T-cell (primary cell): ENCODE measurements around the gene PLEKHH1. TPM values are rescaled to one million over a fixed set of nuclear protein-coding genes. Genes with fewer than 3 reads are reported as not detected.

Experiments
- ATAC-seq, 4 experiments: fragments of 200-7000 bp in 3 of 4; fragments of 150-1000 bp in 1 of 4; cut with Tn5 transposase; replicated peaks in 1 of 4; 1 replicate in 3 of 4; 2 replicates in 1 of 4; pipeline ENCODE4 v1.10.0; 2021; ENCODE audit warnings: moderate library complexity in 3 of 4, mild to moderate bottlenecking in 2 of 4, moderate number of reproducible peaks in 1 of 4
- CTCF ChIA-PET, 2 donors: fragments of 300-600 bp; sonication (Branson Sonifier 250); formaldehyde crosslinking; loops; one replicate each; lab custom pipeline; 2022; ENCODE audit warnings: antibody characterized with exemption in 2 of 2; lab: Charles Lee
- POLR2A ChIA-PET, 2 donors: fragments of 300-600 bp; sonication (Branson Sonifier 250); formaldehyde crosslinking; loops; one replicate each; lab custom pipeline; 2022; ENCODE audit warnings: antibody characterized with exemption in 2 of 2; lab: Charles Lee
- DNase-seq, 35 experiments: peaks; one replicate each; pipeline versions ENCODE4 v3.0.0 to v3.0.0-alpha.2; 2013 to 2023
- H3K27ac ChIP-seq: one replicate; pipeline ENCODE4 v1.5.1; 2013; ENCODE audit warnings: low read length
- H3K27me3 ChIP-seq, 2 experiments: replicated peaks in 1 of 2; 1 replicate in 1 of 2; 2 replicates in 1 of 2; pipeline versions ENCODE4 v1.6.1 to v1.7.0; 2013; ENCODE audit warnings: low read length in 1 of 2, mixed read lengths in 1 of 2; ENCODE audit not compliant: control insufficient read depth in 2 of 2, insufficient read depth in 2 of 2; ENCODE audit errors: extremely low read depth in 1 of 2
- H3K36me3 ChIP-seq, 2 donors: 1 replicate in 1 of 2; 2 replicates in 1 of 2; pipeline versions ENCODE4 v1.6.1 to v1.7.0; 2013; ENCODE audit warnings: low read length in 1 of 2; ENCODE audit not compliant: control insufficient read depth in 2 of 2, insufficient read depth in 1 of 2; ENCODE audit errors: extremely low read depth in 1 of 2
- H3K4me1 ChIP-seq, 2 experiments: 1 replicate in 1 of 2; 2 replicates in 1 of 2; pipeline versions ENCODE4 v1.6.1 to v1.7.0; 2013; ENCODE audit warnings: low read length in 2 of 2, mixed read lengths in 1 of 2; ENCODE audit not compliant: insufficient read depth in 2 of 2, control insufficient read depth in 1 of 2; ENCODE audit errors: extremely low read depth in 1 of 2
- H3K4me3 ChIP-seq, 2 donors: 1 replicate in 1 of 2; 2 replicates in 1 of 2; pipeline versions ENCODE4 v1.5.1 to v1.7.0; 2013; ENCODE audit warnings: mild to moderate bottlenecking in 2 of 2, low read length in 1 of 2, moderate library complexity in 1 of 2; ENCODE audit not compliant: control insufficient read depth in 1 of 2; ENCODE audit errors: extremely low read depth in 1 of 2
- H3K9me3 ChIP-seq: 2 replicates; pipeline ENCODE4 v1.7.0; 2013
- H3K27ac Mint-ChIP-seq, 2 donors: one replicate each; pipeline ENCODE4 v1.8.0; 2020 to 2021; ENCODE audit warnings: mild to moderate bottlenecking in 2 of 2, mixed read lengths in 2 of 2
- H3K27me3 Mint-ChIP-seq, 2 donors: one replicate each; pipeline ENCODE4 v1.8.0; 2021 to 2022; ENCODE audit warnings: mixed read lengths in 2 of 2
- H3K36me3 Mint-ChIP-seq: one replicate; pipeline ENCODE4 v1.8.0; 2021; ENCODE audit warnings: mixed read lengths
- H3K4me1 Mint-ChIP-seq, 3 donors: one replicate each; pipeline ENCODE4 v1.8.0; 2020 to 2022; ENCODE audit warnings: mixed read lengths in 3 of 3, mild to moderate bottlenecking in 1 of 3
- H3K4me3 Mint-ChIP-seq, 3 donors: one replicate each; pipeline ENCODE4 v1.8.0; 2020 to 2022; ENCODE audit warnings: mild to moderate bottlenecking in 3 of 3, mixed read lengths in 3 of 3, moderate library complexity in 3 of 3
- H3K9me3 Mint-ChIP-seq, 3 donors: one replicate each; pipeline ENCODE4 v1.8.0; 2020 to 2022; ENCODE audit warnings: mixed read lengths in 3 of 3
- WGBS: methylation state at CpG from one replicate; pipeline ENCODE4 v1.1.5; 2013; ENCODE audit warnings: missing lambda C conversion rate; ENCODE audit not compliant: insufficient coverage; 5-methylcytosine and 5-hydroxymethylcytosine counted together
- total RNA-seq, 35 experiments: library from RNA in 6 of 35; stranded (reverse) in 6 of 35; fragments of 120-200 nt in 1 of 35; gene quantifications; one replicate each; pipeline versions ENCODE4 v1.2.1 to v1.2.4 and lab custom pipeline; 2013 to 2026

PLEKHH1 gene
- total RNA-seq, 5 donors from 2014 or later (not counting 1 experiment from before 2014, with no cell fraction given), result 0.20 to 1.0 (median 0.58) TPM

- H3K27ac ChIP-seq, result no peak overlapping the region
- H3K27me3 ChIP-seq, result peaks cover 0 to 40% of the 10 kb centered on the region in 2 experiments
These were observed 2.8 kb upstream of the PLEKHH1 start for GRCh38 chr14:67529947-67530935.

GRCh38 chr14:67532606-67532997, 488 bp upstream of the PLEKHH1 start:
- H3K36me3 ChIP-seq, result no peaks in the 10 kb centered on the region
- no peaks in the 10 kb centered on the region for H3K9me3 ChIP-seq
- H3K27me3 Mint-ChIP-seq, result peaks cover 23 to 38% of the 10 kb centered on the region in 2 donors
- H3K4me3 ChIP-seq, result peak overlapping the region; percentile 31 to 68
- ATAC-seq, result no peak
- H3K4me3 Mint-ChIP-seq, result peak overlapping the region; percentile 57 to 75 (median 63)
- H3K27me3 ChIP-seq, result peaks cover 0 to 28% of the 10 kb centered on the region in 2 experiments
- H3K27ac Mint-ChIP-seq, result no peak overlapping the region
- no peak for DNase-seq
- H3K9me3 Mint-ChIP-seq, result no peaks in the 10 kb centered on the region
- H3K36me3 Mint-ChIP-seq, result no peaks in the 10 kb centered on the region
- CTCF ChIA-PET, result no interaction called here
- POLR2A ChIA-PET, result no interaction called here
- peaks cover 0 to 8% (median 7%) of the 10 kb centered on the region in 3 donors for H3K4me1 Mint-ChIP-seq
- H3K4me1 ChIP-seq, result peaks cover 0 to 12% of the 10 kb centered on the region in 2 experiments
- 24% methylated on average over 23 of the region's 23 CpGs for WGBS
- no peak overlapping the region for H3K27ac ChIP-seq

More at GRCh38 chr14:67529947-67530935, 2.8 kb upstream of the PLEKHH1 start:
- ChIA-PET POLR2A (no interaction called here), CTCF (interaction anchor here (0.6 to 0.9 kb wide), 3 partner anchors 34 to 42 kb away, joined by 4 read pairs; no protein-coding TSS in a partner anchor)
- no peaks in the 10 kb centered on the region for H3K9me3 Mint-ChIP-seq
- peaks cover 27 to 38% of the 10 kb centered on the region in 2 donors for H3K27me3 Mint-ChIP-seq
- no peak overlapping the region for H3K4me3 Mint-ChIP-seq
- peaks cover 0 to 12% of the 10 kb centered on the region in 2 experiments for H3K4me1 ChIP-seq
- H3K4me1 Mint-ChIP-seq, result peaks cover 6 to 8% (median 8%) of the 10 kb centered on the region in 3 donors
- no peaks in the 10 kb centered on the region for H3K36me3 Mint-ChIP-seq
- no peaks in the 10 kb centered on the region for H3K36me3 ChIP-seq
- no peak overlapping the region for H3K4me3 ChIP-seq
- ATAC-seq (no peak), DNase-seq (no peak)
- no peak overlapping the region for H3K27ac Mint-ChIP-seq
- no peaks in the 10 kb centered on the region for H3K9me3 ChIP-seq
- 88% methylated on average over 3 of the region's 5 CpGs for WGBS

GRCh38 chr14:67533754-67534085, 630 bp downstream of the PLEKHH1 start:
- H3K27me3 Mint-ChIP-seq, result peaks cover 18 to 38% of the 10 kb centered on the region in 2 donors
- H3K27ac ChIP-seq, result no peak overlapping the region
- DNase-seq, result no peak
- H3K4me3 ChIP-seq, result peak overlapping the region in 1 of 2 donors; percentile 68
- ChIA-PET POLR2A (no interaction called here), CTCF (no interaction called here)
- no peaks in the 10 kb centered on the region for H3K36me3 Mint-ChIP-seq
- 71% methylated on average over 5 of the region's 6 CpGs for WGBS
- H3K9me3 Mint-ChIP-seq, result no peaks in the 10 kb centered on the region
- peak overlapping the region; percentile 69 to 75 (median 73) for H3K4me3 Mint-ChIP-seq
- H3K36me3 ChIP-seq, result no peaks in the 10 kb centered on the region
- H3K4me1 ChIP-seq, result peaks cover 0 to 12% of the 10 kb centered on the region in 2 experiments
- H3K27me3 ChIP-seq, result peaks cover 0 to 25% of the 10 kb centered on the region in 2 experiments
- no peaks in the 10 kb centered on the region for H3K9me3 ChIP-seq
- no peak for ATAC-seq
- no peak overlapping the region for H3K27ac Mint-ChIP-seq
- peaks cover 0 to 8% (median 7%) of the 10 kb centered on the region in 3 donors for H3K4me1 Mint-ChIP-seq

- ChIA-PET POLR2A (interaction anchor here in 1 of 2 donors (0.6 kb wide), 1 partner anchor 47 kb away, joined by 4 read pairs; no protein-coding TSS in a partner anchor), CTCF (interaction anchor here in 1 of 2 donors (0.6 kb wide), 1 partner anchor 84 kb away, joined by 3 read pairs; no protein-coding TSS in a partner anchor)
- peaks cover 0 to 8% (median 7%) of the 10 kb centered on the region in 3 donors for H3K4me1 Mint-ChIP-seq
- no peak for ATAC-seq
- H3K9me3 Mint-ChIP-seq, result no peaks in the 10 kb centered on the region
- H3K27ac ChIP-seq, result no peak overlapping the region
- H3K27me3 ChIP-seq, result peaks cover 0 to 23% of the 10 kb centered on the region in 2 experiments
- no peak overlapping the region for H3K4me3 ChIP-seq
- DNase-seq, result no peak
- H3K36me3 ChIP-seq, result no peaks in the 10 kb centered on the region
- H3K9me3 ChIP-seq, result no peaks in the 10 kb centered on the region
- H3K27ac Mint-ChIP-seq, result no peak overlapping the region
- peaks cover 0 to 12% of the 10 kb centered on the region in 2 experiments for H3K4me1 ChIP-seq
- peaks cover 18 to 36% of the 10 kb centered on the region in 2 donors for H3K27me3 Mint-ChIP-seq
- 73% methylated on average over 2 of the region's 4 CpGs for WGBS
- no peaks in the 10 kb centered on the region for H3K36me3 Mint-ChIP-seq
- no peak overlapping the region for H3K4me3 Mint-ChIP-seq
These were observed 3.0 kb downstream of the PLEKHH1 start for GRCh38 chr14:67536087-67536486.

- Mint-ChIP-seq H3K36me3 (no peaks in the 10 kb centered on the region), H3K27me3 (peaks cover 24 to 38% of the 10 kb centered on the region in 2 donors), H3K4me1 (peaks cover 6 to 12% (median 11%) of the 10 kb centered on the region in 3 donors), H3K9me3 (no peaks in the 10 kb centered on the region), H3K4me3 (no peak overlapping the region), H3K27ac (no peak overlapping the region)
- Histone ChIP-seq H3K9me3 (no peaks in the 10 kb centered on the region), H3K36me3 (no peaks in the 10 kb centered on the region), H3K27ac (no peak overlapping the region), H3K4me1 (peaks cover 0 to 12% of the 10 kb centered on the region in 2 experiments), H3K27me3 (peaks cover 3 to 25% of the 10 kb centered on the region in 2 experiments), H3K4me3 (no peak overlapping the region)
- ChIA-PET CTCF (interaction anchor here in 1 of 2 donors (0.6 to 1.5 kb wide), 2 partner anchors 78 to 110 kb away, joined by 3 read pairs; no protein-coding TSS in a partner anchor), POLR2A (no interaction called here)
- DNase-seq (no peak), ATAC-seq (no peak)
- WGBS, result no CpG with 5 or more reads among the region's 3 CpGs
These were observed 4.6 kb downstream of the PLEKHH1 start for GRCh38 chr14:67537736-67538135.

- ATAC-seq (no peak), DNase-seq (no peak)
- peaks cover 0 to 8% of the 10 kb centered on the region in 2 experiments for H3K4me1 ChIP-seq
- no peak overlapping the region for H3K4me3 Mint-ChIP-seq
- no peaks in the 10 kb centered on the region for H3K36me3 Mint-ChIP-seq
- H3K27ac ChIP-seq, result no peak overlapping the region
- no peak overlapping the region for H3K27ac Mint-ChIP-seq
- H3K9me3 Mint-ChIP-seq, result no peaks in the 10 kb centered on the region
- no peaks in the 10 kb centered on the region for H3K36me3 ChIP-seq
- no peaks in the 10 kb centered on the region for H3K9me3 ChIP-seq
- H3K4me3 ChIP-seq, result no peak overlapping the region
- POLR2A ChIA-PET, result interaction anchor here in 1 of 2 donors (0.6 kb wide), 1 partner anchor 221 kb away, joined by 8 read pairs; no protein-coding TSS in a partner anchor
- peaks cover 6 to 12% (median 11%) of the 10 kb centered on the region in 3 donors for H3K4me1 Mint-ChIP-seq
- no CpG with 5 or more reads among the region's 2 CpGs for WGBS
- CTCF ChIA-PET, result interaction anchor here (1.2 to 1.9 kb wide), 3 partner anchors 11 to 111 kb away, joined by 3 to 6 read pairs (median 4); no protein-coding TSS in a partner anchor
- peaks cover 32 to 44% of the 10 kb centered on the region in 2 donors for H3K27me3 Mint-ChIP-seq
- peaks cover 3 to 20% of the 10 kb centered on the region in 2 experiments for H3K27me3 ChIP-seq
These were observed 5.4 kb downstream of the PLEKHH1 start for GRCh38 chr14:67538501-67538900.
